WI38 (cell line): ENCODE measurements around the gene CMTM2.
A peak's percentile ranks its signal among the peaks of the same experiment; 100 is the strongest.

ENCODE experiments used
- H3K4me3 ChIP-seq: 2 replicates; pipeline ENCODE4 v1.5.1; 2011; ENCODE audit warnings: low read depth, mild to moderate bottlenecking, control low read depth, low read length
- TF ChIP-seq, protein P1 (sequence below): IDR thresholded peaks from 2 replicates; pipeline ENCODE4 v1.5.1; 2012; ENCODE audit warnings: low read depth, mild to moderate bottlenecking, control low read depth, low read length

Gene CMTM2

DNA sequence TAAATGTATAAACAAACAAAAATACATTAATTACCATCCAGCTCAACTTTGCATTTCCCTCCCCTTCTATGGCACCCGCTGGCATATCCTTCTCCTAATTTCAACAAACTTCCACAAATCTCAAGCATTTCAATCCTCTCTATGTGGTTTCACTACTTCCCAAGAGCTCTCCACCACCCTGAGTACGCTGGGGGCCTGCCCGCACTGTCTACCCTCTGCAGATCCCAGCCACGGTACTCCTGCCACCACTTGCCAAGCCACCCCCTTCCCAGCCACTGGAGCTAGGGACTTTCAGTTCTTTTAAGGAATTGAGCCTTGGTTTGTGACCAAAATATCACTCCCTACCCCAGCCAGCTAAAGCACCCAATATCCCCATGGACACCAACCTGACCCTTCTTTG, 31.2 kb upstream of the CMTM2 start:
- TF ChIP-seq, protein P1, sequence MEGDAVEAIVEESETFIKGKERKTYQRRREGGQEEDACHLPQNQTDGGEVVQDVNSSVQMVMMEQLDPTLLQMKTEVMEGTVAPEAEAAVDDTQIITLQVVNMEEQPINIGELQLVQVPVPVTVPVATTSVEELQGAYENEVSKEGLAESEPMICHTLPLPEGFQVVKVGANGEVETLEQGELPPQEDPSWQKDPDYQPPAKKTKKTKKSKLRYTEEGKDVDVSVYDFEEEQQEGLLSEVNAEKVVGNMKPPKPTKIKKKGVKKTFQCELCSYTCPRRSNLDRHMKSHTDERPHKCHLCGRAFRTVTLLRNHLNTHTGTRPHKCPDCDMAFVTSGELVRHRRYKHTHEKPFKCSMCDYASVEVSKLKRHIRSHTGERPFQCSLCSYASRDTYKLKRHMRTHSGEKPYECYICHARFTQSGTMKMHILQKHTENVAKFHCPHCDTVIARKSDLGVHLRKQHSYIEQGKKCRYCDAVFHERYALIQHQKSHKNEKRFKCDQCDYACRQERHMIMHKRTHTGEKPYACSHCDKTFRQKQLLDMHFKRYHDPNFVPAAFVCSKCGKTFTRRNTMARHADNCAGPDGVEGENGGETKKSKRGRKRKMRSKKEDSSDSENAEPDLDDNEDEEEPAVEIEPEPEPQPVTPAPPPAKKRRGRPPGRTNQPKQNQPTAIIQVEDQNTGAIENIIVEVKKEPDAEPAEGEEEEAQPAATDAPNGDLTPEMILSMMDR = no peak
- no peak overlapping the region for H3K4me3 ChIP-seq

DNA sequence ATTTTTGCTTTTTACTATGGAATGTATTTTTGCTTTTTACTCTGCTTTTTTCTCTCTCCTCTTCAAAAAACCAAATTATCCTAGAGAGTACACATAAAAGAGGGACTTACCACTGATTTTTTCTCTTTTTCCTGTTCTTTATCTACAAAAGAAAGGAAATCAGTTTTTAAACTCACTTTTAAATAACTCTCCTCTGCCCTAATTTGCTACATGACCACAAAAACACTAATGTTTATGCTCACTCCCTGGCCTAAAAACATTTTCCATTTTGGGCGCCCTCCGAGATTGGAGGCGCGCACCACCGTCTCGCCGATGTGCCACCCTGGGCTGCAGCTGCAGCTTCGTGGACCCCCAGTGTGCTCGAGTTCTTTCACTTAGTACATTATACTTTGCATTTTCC, 30.4 kb upstream of the CMTM2 start:
- H3K4me3 ChIP-seq = peak overlapping the region; percentile 77
- TF ChIP-seq, protein P1 = no peak

DNA sequence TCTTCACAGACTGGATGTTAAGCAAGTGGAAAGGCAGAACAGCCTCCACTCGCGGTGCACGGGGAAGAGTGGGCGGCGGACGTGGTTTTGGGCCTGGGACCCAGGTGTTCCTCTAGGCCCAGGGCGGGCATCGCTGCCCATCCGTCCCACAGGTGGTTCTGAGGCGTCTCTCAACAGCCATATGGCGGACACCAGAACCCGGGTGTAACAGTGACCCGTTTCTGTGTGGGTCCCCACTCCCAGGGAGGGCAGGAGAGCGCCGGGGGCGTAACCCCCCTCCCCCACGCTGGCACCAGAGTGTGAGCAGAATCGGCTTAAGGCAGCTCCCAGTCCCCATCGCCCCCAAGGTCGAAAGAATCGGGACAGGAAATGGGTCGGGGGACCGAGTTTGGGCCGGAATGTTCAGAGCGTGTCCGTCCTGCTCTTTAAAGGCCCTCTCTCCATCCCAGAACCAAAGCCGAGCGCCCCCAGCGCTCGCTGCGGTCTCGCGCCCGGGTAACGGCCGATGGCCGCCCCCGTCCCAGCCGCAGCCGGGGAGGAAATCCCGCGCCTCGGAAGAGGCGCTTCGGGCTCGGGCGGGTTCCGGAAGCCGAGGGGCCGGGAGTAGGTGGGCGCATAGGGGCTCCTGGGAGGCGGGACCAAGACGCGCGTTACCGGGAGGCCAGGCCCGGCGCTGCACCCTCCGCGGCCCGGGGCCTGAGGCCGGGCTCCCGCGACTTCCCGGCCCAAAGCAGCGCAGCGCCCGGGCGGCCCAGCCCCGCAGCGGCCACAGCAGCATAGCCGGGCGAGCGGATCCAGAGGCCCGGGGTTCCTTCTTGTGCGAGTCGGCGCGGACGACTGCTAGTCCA, 29.8 kb upstream of the CMTM2 start, which contains the start of gene TK2:
TSS of gene TK2 (minus strand) at position 839 of the 848 bp plus-strand sequence. CDS start at position 778, 61 bp downstream.
- H3K4me3 ChIP-seq = peak within 1 kb of the TSS; percentile 77
- TF ChIP-seq, protein P1 = no peak

DNA sequence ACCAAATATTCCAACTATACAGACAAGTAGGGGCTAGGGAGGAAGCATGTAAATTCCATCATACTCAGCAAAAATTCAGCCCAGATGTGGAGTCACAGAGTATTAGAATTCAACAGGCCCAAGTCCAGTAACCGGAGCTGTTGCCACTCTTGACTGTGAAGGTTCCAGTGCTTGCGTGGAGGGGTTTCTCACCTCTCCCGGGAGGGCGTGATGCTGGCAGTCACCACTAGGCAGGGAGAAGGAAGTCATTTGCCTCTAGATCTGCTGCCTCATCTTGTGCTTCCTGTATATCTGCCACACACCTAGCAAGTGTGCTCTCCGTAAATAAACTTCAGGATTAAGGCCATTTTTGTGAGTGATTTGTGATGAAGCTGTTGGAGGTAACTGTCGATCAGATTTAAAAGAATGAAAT, 27.9 kb upstream of the CMTM2 start:
- H3K4me3 ChIP-seq = no peak overlapping the region
- TF ChIP-seq, protein P1 = no peak

DNA sequence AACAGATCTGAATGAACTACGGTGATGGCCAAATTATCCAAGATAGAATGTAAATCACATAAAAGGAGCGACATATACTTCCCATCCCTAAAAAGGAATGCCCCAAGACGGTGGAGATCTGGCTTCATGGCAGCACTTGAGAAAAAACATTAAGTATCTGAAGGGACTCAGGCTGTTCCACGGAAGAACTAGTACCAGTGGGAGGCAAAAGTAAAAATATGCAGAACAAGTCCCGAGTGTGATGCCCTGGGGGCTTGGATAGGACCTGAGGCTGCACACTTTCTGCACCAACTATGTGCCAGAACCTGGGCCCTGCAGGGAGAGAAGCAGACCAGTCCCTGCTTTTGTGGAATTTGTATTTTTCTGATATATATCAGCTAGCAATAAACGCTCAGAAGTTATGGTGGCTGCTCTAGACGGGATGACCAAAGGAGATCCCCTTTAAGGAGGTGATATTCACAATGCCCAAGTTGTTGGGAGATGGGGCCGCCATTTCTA, 27.4 kb upstream of the CMTM2 start:
- peak overlapping the region; percentile 68 for H3K4me3 ChIP-seq
- TF ChIP-seq, protein P1 = no peak

DNA sequence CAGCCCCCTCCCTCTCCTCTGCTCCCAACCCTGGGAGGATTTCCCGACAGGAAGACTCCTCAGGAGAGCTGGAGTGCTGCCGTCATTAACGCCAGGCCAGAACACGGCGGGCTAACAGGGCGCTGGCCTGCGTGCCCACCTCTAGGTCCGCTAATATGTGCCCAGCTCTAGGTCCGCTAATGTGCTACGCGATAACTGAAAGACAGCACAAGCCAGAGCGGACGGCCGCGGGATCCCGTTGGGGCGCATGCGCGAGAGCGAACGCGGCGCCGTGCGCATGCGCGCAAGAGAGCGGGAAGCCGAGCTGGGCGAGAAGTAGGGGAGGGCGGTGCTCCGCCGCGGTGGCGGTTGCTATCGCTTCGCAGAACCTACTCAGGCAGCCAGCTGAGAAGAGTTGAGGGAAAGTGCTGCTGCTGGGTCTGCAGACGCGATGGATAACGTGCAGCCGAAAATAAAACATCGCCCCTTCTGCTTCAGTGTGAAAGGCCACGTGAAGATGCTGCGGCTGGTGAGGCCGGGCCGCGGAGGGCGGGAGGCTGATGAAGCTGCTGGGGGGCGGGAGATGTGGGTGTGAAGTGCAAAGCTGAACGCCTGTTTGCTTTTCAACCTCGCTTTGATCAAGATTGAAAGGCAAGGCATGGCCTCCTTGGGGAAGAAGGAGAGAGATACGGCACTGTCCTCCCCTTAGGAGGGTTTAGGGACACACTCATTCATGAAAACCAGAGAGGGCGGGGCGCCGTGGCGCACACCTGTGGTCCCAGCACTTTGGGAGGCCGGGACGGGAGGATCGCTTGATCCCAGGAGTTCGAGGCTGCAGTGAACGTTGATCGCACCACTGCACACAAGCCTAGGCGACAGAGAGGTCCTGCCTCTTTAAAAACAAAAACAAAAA, 26.7 kb upstream of the CMTM2 start, which contains the start of gene CKLF:
TSS of gene CKLF (plus strand) at position 291 of the 892 bp plus-strand sequence. CDS start at position 431, 140 bp downstream.
- H3K4me3 ChIP-seq = peak within 1 kb of the TSS; percentile 68
- TF ChIP-seq, protein P1 = no peak
